Naive B cell (primary cell): ENCODE measurements around the gene ACCSL. TPM values are rescaled to one million over a fixed set of nuclear protein-coding genes. Genes with fewer than 3 reads are reported as not detected.

Experiments
- ATAC-seq, 2 donors: fragments of 150-1000 bp; cut with Tn5 transposase; 2 replicates each; pipeline ENCODE4 v1.10.0; 2021; ENCODE audit warnings: low read depth in 2 of 2, mild to moderate bottlenecking in 2 of 2, moderate library complexity in 2 of 2
- DNase-seq: peaks from one replicate; pipeline ENCODE4 v3.0.0; 2022
- H3K27ac Mint-ChIP-seq, 6 donors: one replicate each; pipeline ENCODE4 v1.8.0; 2020 to 2022; ENCODE audit warnings: mild to moderate bottlenecking in 6 of 6, mixed read lengths in 6 of 6, moderate library complexity in 5 of 6, inconsistent platforms in 2 of 6
- H3K27me3 Mint-ChIP-seq, 3 donors: one replicate each; pipeline ENCODE4 v1.8.0; 2021 to 2022; ENCODE audit warnings: mixed read lengths in 3 of 3, mild to moderate bottlenecking in 1 of 3
- H3K36me3 Mint-ChIP-seq, 2 donors: one replicate each; pipeline ENCODE4 v1.8.0; 2020 to 2022; ENCODE audit warnings: mixed read lengths in 2 of 2, inconsistent platforms in 1 of 2, mild to moderate bottlenecking in 1 of 2
- H3K4me1 Mint-ChIP-seq, 3 donors: one replicate each; pipeline ENCODE4 v1.8.0; 2020 to 2022; ENCODE audit warnings: mixed read lengths in 3 of 3, inconsistent platforms in 1 of 3, mild to moderate bottlenecking in 1 of 3, moderate library complexity in 1 of 3
- H3K4me3 Mint-ChIP-seq, 8 donors: one replicate each; pipeline ENCODE4 v1.8.0; 2020 to 2022; ENCODE audit warnings: mild to moderate bottlenecking in 8 of 8, mixed read lengths in 8 of 8, moderate library complexity in 8 of 8, inconsistent platforms in 2 of 8
- H3K9me3 Mint-ChIP-seq, 7 donors: one replicate each; pipeline ENCODE4 v1.8.0; 2020 to 2022; ENCODE audit warnings: mixed read lengths in 7 of 7, mild to moderate bottlenecking in 5 of 7, inconsistent platforms in 2 of 7, moderate library complexity in 1 of 7
- polyA plus RNA-seq, 6 donors: library from polyadenylated mRNA; unstranded; fragments of 300-500 nt; fragmentation: Illumina TruSeq; gene quantifications; one replicate each; pipeline ENCODE4 v1.2.3, GENCODE V29; 2021; ENCODE audit warnings: low read depth in 6 of 6

Gene ACCSL
- polyA plus RNA-seq, 6 donors from 2014 or later, result not detected

- no peak for ATAC-seq
- no peak overlapping the region for H3K27ac Mint-ChIP-seq
- peaks cover 0 to 4% (median 0%) of the 10 kb centered on the region in 7 donors for H3K9me3 Mint-ChIP-seq
- peaks cover 7 to 9% (median 8%) of the 10 kb centered on the region in 3 donors for H3K27me3 Mint-ChIP-seq
- DNase-seq, result no peak
- no peak overlapping the region for H3K4me3 Mint-ChIP-seq
- no peaks in the 10 kb centered on the region for H3K36me3 Mint-ChIP-seq
- no peaks in the 10 kb centered on the region for H3K4me1 Mint-ChIP-seq
Measured at GRCh38 chr11:44010789-44011251, 37.0 kb upstream of the ACCSL start.

GRCh38 chr11:44011797-44012196 lies 36.0 kb upstream of the ACCSL start:
- Mint-ChIP-seq H3K4me1 (no peaks in the 10 kb centered on the region), H3K27me3 (peaks cover 7 to 9% (median 8%) of the 10 kb centered on the region in 3 donors), H3K27ac (no peak overlapping the region), H3K36me3 (no peaks in the 10 kb centered on the region), H3K9me3 (peaks cover 0 to 4% (median 0%) of the 10 kb centered on the region in 7 donors), H3K4me3 (no peak overlapping the region)
- no peak for DNase-seq
- ATAC-seq, result no peak

GRCh38 chr11:44014968-44015623 lies 32.7 kb upstream of the ACCSL start:
- Mint-ChIP-seq H3K4me3 (no peak overlapping the region), H3K9me3 (peaks cover 0 to 2% (median 0%) of the 10 kb centered on the region in 7 donors), H3K27me3 (peaks cover 7 to 20% (median 8%) of the 10 kb centered on the region in 3 donors), H3K36me3 (no peaks in the 10 kb centered on the region), H3K27ac (no peak overlapping the region), H3K4me1 (no peaks in the 10 kb centered on the region)
- DNase-seq, result no peak
- ATAC-seq, result no peak

GRCh38 chr11:44015624-44016007 lies 32.2 kb upstream of the ACCSL start:
- Mint-ChIP-seq H3K27me3 (peaks cover 5 to 20% (median 7%) of the 10 kb centered on the region in 3 donors), H3K4me1 (no peaks in the 10 kb centered on the region), H3K9me3 (peaks cover 0 to 2% (median 0%) of the 10 kb centered on the region in 7 donors), H3K36me3 (no peaks in the 10 kb centered on the region), H3K4me3 (no peak overlapping the region), H3K27ac (no peak overlapping the region)
- no peak for ATAC-seq
- no peak for DNase-seq

GRCh38 chr11:44016131-44016530 lies 31.6 kb upstream of the ACCSL start:
- ATAC-seq (no peak), DNase-seq (no peak)
- no peaks in the 10 kb centered on the region for H3K4me1 Mint-ChIP-seq
- H3K4me3 Mint-ChIP-seq, result peak overlapping the region in 1 of 8 donors; percentile 78
- peaks cover under 1 to 23% (median 6%) of the 10 kb centered on the region in 3 donors for H3K27me3 Mint-ChIP-seq
- peaks cover 0 to 5% (median 3%) of the 10 kb centered on the region in 7 donors for H3K9me3 Mint-ChIP-seq
- no peaks in the 10 kb centered on the region for H3K36me3 Mint-ChIP-seq
- H3K27ac Mint-ChIP-seq, result no peak overlapping the region

- ATAC-seq (no peak), DNase-seq (no peak)
- H3K4me3 Mint-ChIP-seq, result peak overlapping the region in 1 of 8 donors; percentile 78
- H3K9me3 Mint-ChIP-seq, result peaks cover 3 to 9% (median 6%) of the 10 kb centered on the region in 7 donors
- H3K27me3 Mint-ChIP-seq, result peaks cover 0 to 23% (median 7%) of the 10 kb centered on the region in 3 donors
- H3K36me3 Mint-ChIP-seq, result peaks cover 0 to 2% of the 10 kb centered on the region in 2 donors
- H3K27ac Mint-ChIP-seq, result no peak overlapping the region
- no peaks in the 10 kb centered on the region for H3K4me1 Mint-ChIP-seq
Measured at GRCh38 chr11:44016546-44017442, 31.0 kb upstream of the ACCSL start.

- Mint-ChIP-seq H3K27ac (no peak overlapping the region), H3K4me3 (no peak overlapping the region), H3K36me3 (peaks cover 6 to 10% of the 10 kb centered on the region in 2 donors), H3K9me3 (peaks cover 8 to 16% (median 13%) of the 10 kb centered on the region in 7 donors), H3K27me3 (peaks cover 0 to 30% (median 15%) of the 10 kb centered on the region in 3 donors), H3K4me1 (no peaks in the 10 kb centered on the region)
- ATAC-seq, result no peak
- DNase-seq, result no peak
Measured at GRCh38 chr11:44017443-44018126, 30.2 kb upstream of the ACCSL start.

GRCh38 chr11:44018127-44018521 lies 29.7 kb upstream of the ACCSL start:
- ATAC-seq (no peak), DNase-seq (no peak)
- Mint-ChIP-seq H3K27me3 (peaks cover 0 to 33% (median 21%) of the 10 kb centered on the region in 3 donors), H3K4me1 (no peaks in the 10 kb centered on the region), H3K4me3 (no peak overlapping the region), H3K9me3 (peaks cover 9 to 18% (median 15%) of the 10 kb centered on the region in 7 donors), H3K36me3 (peaks cover 8 to 16% of the 10 kb centered on the region in 2 donors), H3K27ac (no peak overlapping the region)

- no peaks in the 10 kb centered on the region for H3K4me1 Mint-ChIP-seq
- H3K4me3 Mint-ChIP-seq, result no peak overlapping the region
- no peak for ATAC-seq
- DNase-seq, result no peak
- H3K36me3 Mint-ChIP-seq, result peaks cover 8 to 21% of the 10 kb centered on the region in 2 donors
- peaks cover 0 to 40% (median 28%) of the 10 kb centered on the region in 3 donors for H3K27me3 Mint-ChIP-seq
- H3K9me3 Mint-ChIP-seq, result peaks cover 9 to 25% (median 18%) of the 10 kb centered on the region in 7 donors
- peak overlapping the region in 1 of 6 donors; percentile 25 for H3K27ac Mint-ChIP-seq
Measured at GRCh38 chr11:44018829-44019228, 29.0 kb upstream of the ACCSL start.

GRCh38 chr11:44024977-44025376 lies 22.8 kb upstream of the ACCSL start:
- Mint-ChIP-seq H3K4me1 (no peaks in the 10 kb centered on the region), H3K4me3 (no peak overlapping the region), H3K27me3 (peaks cover 11 to 65% (median 55%) of the 10 kb centered on the region in 3 donors), H3K27ac (no peak overlapping the region), H3K36me3 (peaks cover 8 to 29% of the 10 kb centered on the region in 2 donors), H3K9me3 (peaks cover 12 to 59% (median 31%) of the 10 kb centered on the region in 7 donors)
- ATAC-seq (no peak), DNase-seq (no peak)

GRCh38 chr11:44025727-44026126 lies 22.1 kb upstream of the ACCSL start:
- Mint-ChIP-seq H3K4me3 (no peak overlapping the region), H3K27me3 (peaks cover 15 to 72% (median 63%) of the 10 kb centered on the region in 3 donors), H3K27ac (no peak overlapping the region), H3K36me3 (peaks cover 8 to 29% of the 10 kb centered on the region in 2 donors), H3K9me3 (peaks cover 12 to 59% (median 31%) of the 10 kb centered on the region in 7 donors), H3K4me1 (no peaks in the 10 kb centered on the region)
- no peak for DNase-seq
- no peak for ATAC-seq

GRCh38 chr11:44028401-44028800 lies 19.4 kb upstream of the ACCSL start:
- Mint-ChIP-seq H3K4me1 (no peaks in the 10 kb centered on the region), H3K9me3 (peaks cover 0 to 39% (median 16%) of the 10 kb centered on the region in 7 donors), H3K4me3 (no peak overlapping the region), H3K27ac (no peak overlapping the region), H3K27me3 (peaks cover 31 to 71% (median 66%) of the 10 kb centered on the region in 3 donors), H3K36me3 (peaks cover 0 to 11% of the 10 kb centered on the region in 2 donors)
- ATAC-seq (no peak), DNase-seq (no peak)
